Hypothalamus (tissue), 51 donors: ENCODE results near the gene FASTKD3.

Experiments used
- DNase-seq, 51 donors: peaks; one replicate each; lab custom pipeline; 2025; lab: John Stamatoyannopoulos, UW

Gene FASTKD3

GRCh38 chr5:7813007-7813406 lies 55.8 kb downstream of the FASTKD3 start:
- DNase-seq: no peak

- DNase-seq: no peak
These were observed 57.1 kb downstream of the FASTKD3 start for GRCh38 chr5:7811715-7812114.
